HepG2 (cell line): ENCODE data around the gene SESN1. TPM values are rescaled to one million over a fixed set of nuclear protein-coding genes. Genes with fewer than 3 reads are reported as not detected.

Experiments
- ATAC-seq: fragments of 200-7000 bp; cut with Tn5 transposase; 3 replicates; pipeline ENCODE4 v1.9.1; 2020; ENCODE audit warnings: mild to moderate bottlenecking, moderate library complexity
- BruUV-seq: library from RNA; stranded (reverse); fragments of 400-500 nt; replicated peaks from 2 replicates; lab custom pipeline; 2021; lab: Mats Ljungman, UMichigan
- CTCF ChIA-PET: fragments of 300-600 bp; formaldehyde crosslinking; extraction: SDS; loops from one replicate; lab custom pipeline; 2021; ENCODE audit warnings: low total read pairs, inconsistent platforms, low intra/inter-chr PET ratio; lab: Yijun Ruan, JAX
- POLR2A ChIA-PET: fragments of 350-600 bp; sonication (Branson Sonifier 250); formaldehyde crosslinking; loops from one replicate; lab custom pipeline; 2020; ENCODE audit warnings: antibody characterized with exemption, inconsistent platforms; lab: Yijun Ruan, JAX
- DNase-seq: peaks from one replicate; pipeline ENCODE4 v3.0.0-alpha.2; 2015; ENCODE audit warnings: low spot score
- FAIRE-seq: peaks from 3 replicates; lab custom pipeline; 2011; peaks lifted over from hg19 to GRCh38; lab: Jason Lieb, UNC
- H2AFZ ChIP-seq: one replicate; pipeline ENCODE4 v1.6.1; 2011; ENCODE audit warnings: low read length, inconsistent platforms
- H3K27ac ChIP-seq: fragments of 300-600 bp; 3 replicates; pipeline ENCODE4 v1.8.0; 2011; ENCODE audit warnings: mixed run types, mild to moderate bottlenecking, mixed read lengths, low read length, inconsistent platforms; ENCODE audit not compliant: insufficient read depth; ENCODE audit errors: extremely low read length
- H3K27me3 ChIP-seq, 2 experiments: fragments of 200-600 bp in 1 of 2; 2 replicates in 1 of 2; 3 replicates in 1 of 2; pipeline versions ENCODE4 v1.6.0 to v1.8.0; 2011; ENCODE audit warnings: low read length in 2 of 2, mild to moderate bottlenecking in 2 of 2, moderate library complexity in 2 of 2, inconsistent platforms in 1 of 2; ENCODE audit not compliant: insufficient read depth in 2 of 2, control insufficient read depth in 1 of 2
- H3K36me3 ChIP-seq, 2 experiments: fragments of 200-600 bp in 1 of 2; replicated peaks in 1 of 2; 2 replicates in 1 of 2; 3 replicates in 1 of 2; pipeline versions ENCODE4 v1.5.1 to v1.8.0; 2011; ENCODE audit warnings: low read length in 2 of 2, inconsistent platforms in 1 of 2; ENCODE audit not compliant: insufficient read depth in 2 of 2, control insufficient read depth in 1 of 2
- H3K4me1 ChIP-seq: 2 replicates; pipeline ENCODE4 v1.5.1; 2012; ENCODE audit warnings: low read length, inconsistent platforms; ENCODE audit not compliant: insufficient read depth
- H3K4me2 ChIP-seq: 2 replicates; pipeline ENCODE4 v1.6.0; 2011; ENCODE audit warnings: low read depth, low read length, inconsistent platforms
- H3K4me3 ChIP-seq, 3 experiments: fragments of 200-600 bp in 1 of 3; sonication (generic), shearing (Covaris generic) in 1 of 3; replicated peaks in 1 of 3; 2 replicates each; pipeline ENCODE4 v1.5.1; 2011 to 2016; ENCODE audit warnings: low read length in 3 of 3, inconsistent platforms in 2 of 3, low read depth in 2 of 3, mild to moderate bottlenecking in 2 of 3, control low read depth in 1 of 3, mixed read lengths in 1 of 3; ENCODE audit not compliant: insufficient read depth in 1 of 3
- H3K79me2 ChIP-seq: one replicate; pipeline ENCODE4 v1.6.1; 2011; ENCODE audit warnings: low read length, inconsistent platforms; ENCODE audit not compliant: insufficient read depth
- H3K9ac ChIP-seq: 2 replicates; pipeline ENCODE4 v1.6.0; 2011; ENCODE audit warnings: mild to moderate bottlenecking, low read depth, low read length, inconsistent platforms; ENCODE audit not compliant: insufficient read depth
- H3K9me3 ChIP-seq: 2 replicates; pipeline ENCODE4 v1.5.1; 2012; ENCODE audit warnings: mild to moderate bottlenecking, low read length
- H4K20me1 ChIP-seq: 2 replicates; pipeline ENCODE4 v1.6.0; 2011; ENCODE audit warnings: inconsistent platforms, mild to moderate bottlenecking, low read length, moderate library complexity; ENCODE audit not compliant: insufficient read depth
- DMAP1 ChIP-seq: IDR thresholded peaks from 2 replicates; pipeline ENCODE4 v1.6.1; 2016
- IRF2 ChIP-seq: IDR thresholded peaks from 2 replicates; pipeline ENCODE4 v1.6.1; 2018; ENCODE audit warnings: missing genetic modification reagents, missing compliant biosample characterization
- JUNB ChIP-seq: sonication (generic); formaldehyde crosslinking; IDR thresholded peaks from 2 replicates; pipeline ENCODE4 v1.8.0; 2022; ENCODE audit warnings: missing genetic modification reagents, mild to moderate bottlenecking, borderline replicate concordance
- KMT2A ChIP-seq: sonication (generic); formaldehyde crosslinking; IDR thresholded peaks from 2 replicates; pipeline ENCODE4 v1.4.0; 2020; ENCODE audit warnings: missing genetic modification reagents
- NKX3-1 ChIP-seq: sonication (generic); formaldehyde crosslinking; IDR thresholded peaks from 2 replicates; pipeline ENCODE4 v1.5.0; 2020; ENCODE audit warnings: missing genetic modification reagents
- RCOR2 ChIP-seq: IDR thresholded peaks from 2 replicates; pipeline ENCODE4 v1.6.1; 2016; ENCODE audit warnings: missing biosample characterization, missing genetic modification reagents
- RORA ChIP-seq: sonication (generic); formaldehyde crosslinking; IDR thresholded peaks from 2 replicates; pipeline ENCODE4 v1.5.0; 2020; ENCODE audit warnings: mild to moderate bottlenecking, missing genetic modification reagents, moderate library complexity
- STAT5B ChIP-seq: sonication (generic); formaldehyde crosslinking; IDR thresholded peaks from 2 replicates; pipeline ENCODE4 v1.4.0; 2020; ENCODE audit warnings: missing genetic modification reagents
- TEAD2 ChIP-seq: sonication (generic); formaldehyde crosslinking; IDR thresholded peaks from 2 replicates; pipeline ENCODE4 v1.9.0; 2021; ENCODE audit warnings: missing genetic modification reagents
- ZMYM3 ChIP-seq: sonication (generic); formaldehyde crosslinking; IDR thresholded peaks from 2 replicates; pipeline ENCODE4 v1.5.1; 2020; ENCODE audit warnings: mild to moderate bottlenecking, missing genetic modification reagents
- ZNF510 ChIP-seq: sonication (generic); formaldehyde crosslinking; IDR thresholded peaks from 2 replicates; pipeline ENCODE4 v1.4.0; 2020; ENCODE audit warnings: low read depth, mild to moderate bottlenecking, missing genetic modification reagents
- WGBS: methylation state at CpG from one replicate; pipeline ENCODE4 v1.1.6; 2017; ENCODE audit warnings: low lambda C conversion rate; 5-methylcytosine and 5-hydroxymethylcytosine counted together
- in situ Hi-C: cut with HindIII; loops from 2 replicates; pipeline ENCODE4 v1.10.0; 2017; ENCODE audit warnings: low pct_unique_long_range_greater_than_20kb; ENCODE audit not compliant: extremely low pct_ligation_motif_present
- intact Hi-C: fragments of 100-400 bp; cut with micrococcal nuclease; formaldehyde crosslinking; loops from one replicate; pipeline ENCODE4 v1.10.0; 2022; ENCODE audit not compliant: unreplicated experiment
- polyA plus RNA-seq, 8 experiments: library from polyadenylated mRNA; depleted of rRNA in 3 of 8; stranded (reverse) in 7 of 8; unstranded in 1 of 8; fragments of >200 nt; fragmentation: Illumina TruSeq in 4 of 8; extraction: Trizol in 4 of 8; gene quantifications; 2 replicates each; pipeline versions ENCODE4 v1.2.1 to v1.2.3, GENCODE V29; 2011 to 2016; ENCODE audit warnings: low read depth in 4 of 8, missing spikeins in 1 of 8, mixed read lengths in 1 of 8; ENCODE audit not compliant: insufficient read depth in 1 of 8
- total RNA-seq, 5 experiments: library from RNA; depleted of rRNA; stranded (reverse); fragments of >200 nt; fragmentation: Illumina TruSeq; extraction: Trizol; gene quantifications; 2 replicates each; pipeline ENCODE4 v1.2.3, GENCODE V29; 2016; ENCODE audit warnings: low read depth in 1 of 5
- TF ChIP-seq, protein P1 (sequence below): sonication (generic); formaldehyde crosslinking; IDR thresholded peaks from 2 replicates; pipeline ENCODE4 v1.5.1; 2020; ENCODE audit warnings: mild to moderate bottlenecking, missing genetic modification reagents
- TF ChIP-seq, protein P2 (sequence below): sonication (generic); formaldehyde crosslinking; IDR thresholded peaks from 2 replicates; pipeline ENCODE4 v1.4.0; 2020; ENCODE audit warnings: missing genetic modification reagents

The SESN1 gene
- total and polyA plus RNA-seq, 2 of the 13 experiments (the other 11 are each of a cell fraction or from before 2014, with no cell fraction given), result 24.9 to 44.7 TPM

DNA sequence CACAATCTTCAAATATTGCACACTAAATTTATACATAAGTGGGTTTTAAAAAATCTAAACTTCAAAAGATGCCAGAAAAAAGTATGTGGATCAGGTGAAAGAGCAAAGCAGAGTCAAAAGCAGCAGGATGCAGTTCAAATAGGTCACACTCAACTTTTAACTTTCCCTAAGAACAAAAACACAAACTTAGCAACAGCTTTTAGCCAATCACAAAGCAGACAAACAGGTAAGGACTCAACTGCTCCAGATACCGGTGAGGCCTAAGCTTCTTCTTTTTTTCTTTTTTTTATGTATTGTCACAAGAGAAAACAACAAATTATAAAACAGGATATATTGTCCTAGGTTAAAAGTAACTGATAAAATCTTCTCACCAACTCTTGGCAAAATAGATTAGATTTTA, 74.7 kb downstream of the SESN1 start:
- no peaks in the 10 kb centered on the region for H3K9me3 ChIP-seq
- FAIRE-seq, result no peak
- no peaks in the 10 kb centered on the region for H3K36me3 ChIP-seq
- H3K9ac ChIP-seq, result no peak overlapping the region
- POLR2A ChIA-PET, result no interaction called here
- H3K27me3 ChIP-seq, result no peaks in the 10 kb centered on the region
- no peak overlapping the region for H3K27ac ChIP-seq
- no peaks in the 10 kb centered on the region for H3K79me2 ChIP-seq
- H4K20me1 ChIP-seq, result no peaks in the 10 kb centered on the region
- intact Hi-C loops, result no loop called here
- no peak for DNase-seq
- TF ChIP-seq TEAD2 (no peak), ZMYM3 (CRISPR knock-in tag) (no peak)
- TF ChIP-seq, all 625 proteins: peak for 0
- in situ Hi-C loops, result no loop called here
- WGBS, result 92% methylated on average over 1 of the region's 1 CpG
- peaks cover 6% of the 10 kb centered on the region; the same call in 1 of the 2 replicates for H3K4me1 ChIP-seq
- CTCF ChIA-PET, result no interaction called here
- BruUV-seq, result no TSS peak
- H2AFZ ChIP-seq, result no peak overlapping the region
- no peak overlapping the region for H3K4me2 ChIP-seq
- no peak overlapping the region for H3K4me3 ChIP-seq
- no peak for ATAC-seq

DNA sequence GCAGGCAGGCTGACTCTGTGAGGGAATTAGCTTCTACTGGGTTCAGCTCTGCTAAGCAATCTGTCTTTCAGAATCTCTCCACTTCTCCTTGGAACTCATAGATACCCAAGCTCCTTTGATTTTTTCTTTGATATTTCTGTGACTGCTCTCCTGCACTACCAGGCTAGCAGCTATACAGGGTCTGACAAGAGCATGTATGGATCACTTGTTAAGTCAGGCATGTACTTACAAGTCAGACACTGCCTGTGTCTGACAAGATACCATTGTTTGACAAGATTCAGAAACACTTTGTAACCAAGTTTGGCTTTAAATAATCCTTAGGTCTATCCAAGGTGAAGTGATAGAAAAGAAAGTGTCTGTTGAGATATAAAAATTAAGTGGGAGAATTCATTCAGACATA, 79.5 kb downstream of the SESN1 start:
- Histone ChIP-seq H3K79me2 (peaks cover 2% of the 10 kb centered on the region), H3K27me3 (no peaks in the 10 kb centered on the region; a peak in 1 of 5 replicates), H3K36me3 (no peaks in the 10 kb centered on the region), H3K4me1 (peaks cover 22% of the 10 kb centered on the region), H4K20me1 (no peaks in the 10 kb centered on the region), H2AFZ (no peak overlapping the region), H3K9me3 (no peaks in the 10 kb centered on the region), H3K27ac (no peak overlapping the region), H3K4me2 (no peak overlapping the region), H3K9ac (no peak overlapping the region), H3K4me3 (no peak overlapping the region)
- in situ Hi-C loops, result no loop called here
- POLR2A ChIA-PET, result no interaction called here
- FAIRE-seq, result no peak
- no peak for ATAC-seq
- CTCF ChIA-PET, result no interaction called here
- BruUV-seq, result no TSS peak
- no peak for DNase-seq
- intact Hi-C loops, result no loop called here
- TF ChIP-seq RCOR2 (CRISPR knock-in tag) (no peak), KMT2A (CRISPR knock-in tag) (no peak), RORA (CRISPR knock-in tag) (no peak), NKX3-1 (CRISPR knock-in tag) (no peak), IRF2 (no peak), ZNF510 (no peak), STAT5B (no peak), DMAP1 (CRISPR knock-in tag) (no peak), JUNB (CRISPR knock-in tag) (no peak)
- TF ChIP-seq, protein P1, sequence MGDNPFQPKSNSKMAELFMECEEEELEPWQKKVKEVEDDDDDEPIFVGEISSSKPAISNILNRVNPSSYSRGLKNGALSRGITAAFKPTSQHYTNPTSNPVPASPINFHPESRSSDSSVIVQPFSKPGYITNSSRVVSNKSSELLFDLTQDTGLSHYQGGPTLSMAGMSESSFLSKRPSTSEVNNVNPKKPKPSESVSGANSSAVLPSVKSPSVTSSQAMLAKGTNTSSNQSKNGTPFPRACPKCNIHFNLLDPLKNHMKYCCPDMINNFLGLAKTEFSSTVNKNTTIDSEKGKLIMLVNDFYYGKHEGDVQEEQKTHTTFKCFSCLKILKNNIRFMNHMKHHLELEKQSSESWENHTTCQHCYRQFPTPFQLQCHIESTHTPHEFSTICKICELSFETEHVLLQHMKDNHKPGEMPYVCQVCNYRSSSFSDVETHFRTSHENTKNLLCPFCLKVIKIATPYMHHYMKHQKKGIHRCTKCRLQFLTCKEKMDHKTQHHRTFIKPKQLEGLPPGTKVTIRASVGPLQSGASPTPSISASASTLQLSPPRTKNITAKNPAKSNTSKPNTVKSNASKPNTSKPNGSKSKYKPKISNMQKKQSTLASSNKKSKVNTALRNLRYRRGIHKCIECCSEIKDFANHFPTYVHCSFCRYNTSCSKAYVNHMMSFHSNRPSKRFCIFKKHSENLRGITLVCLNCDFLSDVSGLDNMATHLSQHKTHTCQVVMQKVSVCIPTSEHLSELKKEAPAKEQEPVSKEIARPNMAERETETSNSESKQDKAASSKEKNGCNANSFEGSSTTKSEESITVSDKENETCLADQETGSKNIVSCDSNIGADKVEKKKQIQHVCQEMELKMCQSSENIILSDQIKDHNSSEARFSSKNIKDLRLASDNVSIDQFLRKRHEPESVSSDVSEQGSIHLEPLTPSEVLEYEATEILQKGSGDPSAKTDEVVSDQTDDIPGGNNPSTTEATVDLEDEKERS (CRISPR knock-in tag), result no peak
- TF ChIP-seq, protein P2, sequence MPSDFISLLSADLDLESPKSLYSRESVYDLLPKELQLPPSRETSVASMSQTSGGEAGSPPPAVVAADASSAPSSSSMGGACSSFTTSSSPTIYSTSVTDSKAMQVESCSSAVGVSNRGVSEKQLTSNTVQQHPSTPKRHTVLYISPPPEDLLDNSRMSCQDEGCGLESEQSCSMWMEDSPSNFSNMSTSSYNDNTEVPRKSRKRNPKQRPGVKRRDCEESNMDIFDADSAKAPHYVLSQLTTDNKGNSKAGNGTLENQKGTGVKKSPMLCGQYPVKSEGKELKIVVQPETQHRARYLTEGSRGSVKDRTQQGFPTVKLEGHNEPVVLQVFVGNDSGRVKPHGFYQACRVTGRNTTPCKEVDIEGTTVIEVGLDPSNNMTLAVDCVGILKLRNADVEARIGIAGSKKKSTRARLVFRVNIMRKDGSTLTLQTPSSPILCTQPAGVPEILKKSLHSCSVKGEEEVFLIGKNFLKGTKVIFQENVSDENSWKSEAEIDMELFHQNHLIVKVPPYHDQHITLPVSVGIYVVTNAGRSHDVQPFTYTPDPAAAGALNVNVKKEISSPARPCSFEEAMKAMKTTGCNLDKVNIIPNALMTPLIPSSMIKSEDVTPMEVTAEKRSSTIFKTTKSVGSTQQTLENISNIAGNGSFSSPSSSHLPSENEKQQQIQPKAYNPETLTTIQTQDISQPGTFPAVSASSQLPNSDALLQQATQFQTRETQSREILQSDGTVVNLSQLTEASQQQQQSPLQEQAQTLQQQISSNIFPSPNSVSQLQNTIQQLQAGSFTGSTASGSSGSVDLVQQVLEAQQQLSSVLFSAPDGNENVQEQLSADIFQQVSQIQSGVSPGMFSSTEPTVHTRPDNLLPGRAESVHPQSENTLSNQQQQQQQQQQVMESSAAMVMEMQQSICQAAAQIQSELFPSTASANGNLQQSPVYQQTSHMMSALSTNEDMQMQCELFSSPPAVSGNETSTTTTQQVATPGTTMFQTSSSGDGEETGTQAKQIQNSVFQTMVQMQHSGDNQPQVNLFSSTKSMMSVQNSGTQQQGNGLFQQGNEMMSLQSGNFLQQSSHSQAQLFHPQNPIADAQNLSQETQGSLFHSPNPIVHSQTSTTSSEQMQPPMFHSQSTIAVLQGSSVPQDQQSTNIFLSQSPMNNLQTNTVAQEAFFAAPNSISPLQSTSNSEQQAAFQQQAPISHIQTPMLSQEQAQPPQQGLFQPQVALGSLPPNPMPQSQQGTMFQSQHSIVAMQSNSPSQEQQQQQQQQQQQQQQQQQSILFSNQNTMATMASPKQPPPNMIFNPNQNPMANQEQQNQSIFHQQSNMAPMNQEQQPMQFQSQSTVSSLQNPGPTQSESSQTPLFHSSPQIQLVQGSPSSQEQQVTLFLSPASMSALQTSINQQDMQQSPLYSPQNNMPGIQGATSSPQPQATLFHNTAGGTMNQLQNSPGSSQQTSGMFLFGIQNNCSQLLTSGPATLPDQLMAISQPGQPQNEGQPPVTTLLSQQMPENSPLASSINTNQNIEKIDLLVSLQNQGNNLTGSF (CRISPR knock-in tag), result no peak
